Measurements from ENCODE around the gene MSRB3.

- TF ChIP-seq CTCF (IDR thresholded peaks at IDR 0.05) (no peak), EP300 (IDR thresholded peaks at IDR 0.05) (no peak)
Measured at GRCh38 chr12:65510584-65511050, 232.1 kb downstream of the MSRB3 start.
